Measurements from ENCODE around the gene DLEU7. TPM values are rescaled to one million over a fixed set of nuclear protein-coding genes. Genes with fewer than 3 reads are reported as not detected.

The DLEU7 gene
- total RNA-seq (2014; rRNA removed; shearing (Covaris generic)) = not detected in 2 replicates

DNA sequence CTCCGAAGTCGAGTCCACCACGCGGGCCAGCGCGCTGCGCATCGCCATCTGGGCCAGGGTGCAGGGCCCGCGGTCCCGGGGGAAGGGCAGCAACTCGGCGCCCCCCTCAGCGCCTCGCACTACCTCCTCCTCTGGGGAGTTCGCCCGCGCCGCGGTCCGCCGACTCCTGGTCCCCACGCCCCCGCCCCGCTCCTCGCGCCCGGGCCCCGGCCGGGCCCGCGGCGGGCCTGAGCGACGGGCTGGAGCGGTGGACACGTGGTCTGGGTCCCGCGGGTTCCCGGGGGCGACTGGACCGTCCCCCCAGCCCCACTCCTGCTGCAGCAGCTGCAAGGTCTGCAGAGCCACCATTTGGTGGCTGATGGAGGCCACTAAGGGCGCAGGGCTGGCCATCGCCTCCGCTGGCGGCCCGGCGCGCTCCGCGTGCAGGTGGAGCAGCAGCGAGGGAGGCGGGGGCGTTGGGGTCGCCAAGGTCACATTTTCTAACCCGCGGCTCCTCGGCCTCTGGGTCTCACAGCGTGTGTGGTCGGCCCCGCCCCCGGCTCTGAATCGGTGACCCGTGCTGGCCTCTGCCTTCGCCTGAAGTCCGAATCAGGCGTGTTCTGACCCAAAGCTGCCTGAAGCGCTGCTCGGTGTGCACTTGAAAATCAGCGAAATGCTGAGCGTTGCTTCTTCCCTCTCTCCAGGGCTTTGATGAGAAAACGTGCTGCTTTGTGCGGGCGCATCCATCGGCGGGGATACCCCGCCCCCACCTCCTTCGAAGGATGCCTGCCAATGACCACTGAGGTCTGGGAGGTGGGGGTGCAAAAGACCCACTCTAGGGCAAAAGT is at the start of gene DLEU7:
DLEU7 (minus strand) TSS at position 436 of the 827 bp plus-strand sequence; CDS start at position 390, 46 bp downstream.
- no peak for DNase-seq (ENCODE audit: low spot score)

GRCh38 chr13:50892210-50892944 is 48.9 kb upstream of the DLEU7 start:
- no peak for DNase-seq (ENCODE audit: low spot score)

- no peak for DNase-seq (ENCODE audit: low spot score)
These were observed 47.7 kb upstream of the DLEU7 start for GRCh38 chr13:50891206-50891605.

DNA sequence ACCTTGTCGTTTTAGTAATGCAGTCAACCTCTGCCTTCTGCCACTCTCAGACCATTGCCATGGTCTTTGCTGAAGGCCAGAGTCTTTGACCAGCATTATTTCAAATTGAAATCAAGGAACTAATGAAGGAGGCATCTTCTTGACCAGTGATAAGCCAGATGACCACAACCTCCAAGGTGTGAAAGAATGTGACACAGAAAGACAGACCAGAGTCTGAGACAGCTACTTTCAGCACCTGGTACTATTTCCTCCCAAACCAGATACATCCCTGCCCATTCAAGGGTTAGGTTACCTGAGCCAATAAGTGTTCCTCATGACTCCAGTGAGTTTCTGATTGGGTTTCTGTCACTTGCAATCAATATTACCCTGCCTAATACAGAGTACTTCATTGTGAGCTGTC is 45.8 kb upstream of the DLEU7 start:
- no peak for DNase-seq (ENCODE audit: low spot score)

DNA sequence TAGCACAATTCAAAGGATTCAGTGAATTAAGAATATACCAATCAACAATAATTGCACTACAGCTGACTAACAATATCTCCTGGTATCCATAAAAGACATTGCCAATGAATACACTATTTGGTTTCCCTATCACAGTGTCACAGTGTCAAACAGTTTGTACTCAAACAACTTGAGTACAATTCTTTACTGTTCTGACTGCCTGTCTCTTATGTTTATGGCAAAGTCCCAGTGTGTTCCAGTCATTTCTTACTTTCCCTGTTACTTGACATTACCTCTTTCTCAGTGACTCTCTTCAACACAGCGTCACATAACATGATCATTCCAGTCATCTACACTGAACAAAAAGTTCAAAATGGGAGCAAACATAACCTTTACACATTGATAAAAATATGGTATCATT is 44.9 kb upstream of the DLEU7 start:
- no peak for DNase-seq (ENCODE audit: low spot score)

GRCh38 chr13:50887151-50887550 is 43.7 kb upstream of the DLEU7 start:
- DNase-seq (ENCODE audit: low spot score) = no peak

GRCh38 chr13:50884265-50884664 is 40.8 kb upstream of the DLEU7 start:
- no peak for DNase-seq (ENCODE audit: low spot score)

DNA sequence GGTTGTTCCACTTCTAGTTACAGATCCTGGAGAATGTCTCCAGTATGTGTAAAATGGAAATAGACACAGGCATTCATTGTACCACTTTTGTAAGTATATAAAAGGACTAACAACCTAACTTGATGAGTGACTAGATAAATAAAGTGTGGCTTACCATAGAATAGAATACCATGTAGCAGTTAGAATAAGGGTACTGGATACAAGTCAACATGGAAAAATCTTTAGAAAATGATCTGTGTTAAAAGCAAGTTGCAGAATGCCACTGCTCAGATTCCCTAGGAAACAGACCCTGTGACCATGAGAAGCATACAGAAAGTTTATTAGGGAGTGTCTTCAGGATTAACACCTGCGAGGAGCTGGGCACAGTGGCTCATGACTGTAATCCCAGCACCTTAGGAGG is 40.2 kb upstream of the DLEU7 start:
- DNase-seq (ENCODE audit: low spot score) = no peak

DNA sequence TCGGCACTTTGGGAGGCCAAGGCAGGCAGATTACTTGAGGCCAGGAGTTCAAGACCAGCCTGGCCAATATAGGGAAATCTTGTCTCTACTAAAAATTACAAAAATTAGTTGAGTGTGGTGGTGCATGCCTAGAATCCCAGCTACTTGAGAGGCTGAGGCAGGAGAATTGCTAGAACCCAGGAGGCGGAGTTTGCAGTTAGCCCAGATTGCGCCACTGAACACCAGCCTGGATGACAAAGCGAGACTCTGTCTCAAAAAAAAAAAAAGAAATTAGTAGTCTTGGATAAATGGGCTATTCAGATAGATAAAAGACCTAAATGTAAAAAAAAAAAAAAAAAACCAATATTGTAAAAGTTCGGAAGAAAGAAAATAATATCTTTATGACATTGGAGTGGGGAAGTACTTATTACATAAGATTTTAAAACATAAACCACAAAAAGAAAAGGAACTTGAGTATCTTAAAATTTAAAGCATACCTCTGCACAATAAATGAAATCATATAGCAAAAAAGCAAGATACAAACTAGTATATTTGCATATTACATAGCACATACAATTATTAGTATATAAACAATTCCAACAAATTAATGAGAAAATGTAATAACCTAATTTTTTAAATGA is 39.4 kb upstream of the DLEU7 start:
- no peak for DNase-seq (ENCODE audit: low spot score)

- DNase-seq (ENCODE audit: low spot score) = no peak
These were observed 30.5 kb upstream of the DLEU7 start for GRCh38 chr13:50873991-50874390.

GRCh38 chr13:50873467-50873866 is 30.0 kb upstream of the DLEU7 start:
- DNase-seq (ENCODE audit: low spot score) = no peak

DNA sequence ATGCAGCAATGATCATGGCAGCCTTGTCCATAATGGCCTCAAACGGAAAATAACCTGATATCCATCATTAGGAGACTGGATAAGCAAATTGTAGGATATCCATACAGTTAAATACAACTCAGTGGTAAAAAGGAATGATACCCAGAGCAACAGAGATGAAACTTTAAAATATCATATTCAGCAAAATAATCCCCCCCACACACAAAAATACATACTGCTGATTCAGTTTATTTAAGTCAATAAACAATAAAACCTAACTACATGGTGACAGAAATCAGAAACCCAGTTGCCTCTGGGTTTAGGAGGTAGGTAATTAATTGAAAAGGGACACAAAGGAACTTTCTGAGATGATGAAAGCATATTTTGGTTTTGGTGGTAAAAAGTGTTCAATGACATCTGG is 27.9 kb upstream of the DLEU7 start:
- no peak for DNase-seq (ENCODE audit: low spot score)

DNA sequence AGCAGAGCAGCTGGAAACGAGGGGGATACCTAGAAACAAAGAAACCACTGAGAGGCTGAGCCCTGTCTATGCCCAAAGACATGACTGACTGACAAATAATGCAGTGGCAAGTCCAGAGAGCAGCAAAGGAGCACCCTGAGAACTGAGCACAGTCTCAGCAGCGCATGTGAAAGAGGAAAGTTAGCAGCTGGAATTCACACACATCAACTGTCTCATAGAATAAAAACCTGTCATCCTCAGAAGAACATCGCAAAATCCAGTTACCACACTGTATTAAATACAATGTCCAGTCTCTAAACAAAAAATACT is 24.1 kb upstream of the DLEU7 start:
- DNase-seq (ENCODE audit: low spot score) = no peak

DNA sequence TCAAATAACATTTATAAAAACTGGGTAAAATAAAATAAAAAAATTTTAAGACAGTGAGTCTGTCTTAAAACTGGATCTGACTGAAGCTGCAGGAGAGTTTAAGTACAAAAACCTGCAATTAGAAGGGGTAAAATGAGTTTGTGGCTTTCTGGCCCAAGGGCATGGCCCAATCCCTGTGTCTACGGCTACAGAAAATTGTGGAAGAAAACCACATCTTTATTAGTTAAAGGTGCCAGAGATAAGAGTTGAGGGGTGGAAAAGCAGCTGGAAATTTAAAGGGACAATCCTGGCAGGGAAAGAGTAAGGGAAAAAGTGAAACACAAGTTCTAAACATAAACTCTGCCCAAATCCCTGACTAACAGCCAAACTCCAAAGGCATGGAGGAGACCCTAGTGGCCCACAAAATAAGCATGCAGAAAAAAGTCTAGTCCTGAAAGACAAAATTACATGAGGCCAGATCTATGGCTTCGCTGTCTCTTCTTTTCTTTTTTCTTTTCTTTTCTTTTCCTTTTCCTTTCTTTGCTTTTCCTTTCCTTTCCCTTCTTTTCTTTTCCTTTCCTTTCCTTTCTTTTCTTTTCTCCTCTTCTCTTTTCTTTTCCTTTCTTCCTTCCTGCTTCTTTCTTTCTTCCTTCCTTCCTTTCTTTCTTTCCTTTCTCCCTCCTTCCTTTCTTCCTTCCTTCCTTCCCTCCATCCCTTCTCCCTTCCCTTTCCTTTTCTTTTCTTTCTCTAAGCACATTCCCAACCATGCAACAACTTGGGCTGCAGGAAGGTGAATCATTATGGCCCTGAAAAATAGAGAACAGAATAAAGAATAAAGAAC is 23.5 kb upstream of the DLEU7 start:
- DNase-seq (ENCODE audit: low spot score) = no peak

- no peak for DNase-seq (ENCODE audit: low spot score)
These were observed 21.0 kb upstream of the DLEU7 start for GRCh38 chr13:50864492-50864891.

DNA sequence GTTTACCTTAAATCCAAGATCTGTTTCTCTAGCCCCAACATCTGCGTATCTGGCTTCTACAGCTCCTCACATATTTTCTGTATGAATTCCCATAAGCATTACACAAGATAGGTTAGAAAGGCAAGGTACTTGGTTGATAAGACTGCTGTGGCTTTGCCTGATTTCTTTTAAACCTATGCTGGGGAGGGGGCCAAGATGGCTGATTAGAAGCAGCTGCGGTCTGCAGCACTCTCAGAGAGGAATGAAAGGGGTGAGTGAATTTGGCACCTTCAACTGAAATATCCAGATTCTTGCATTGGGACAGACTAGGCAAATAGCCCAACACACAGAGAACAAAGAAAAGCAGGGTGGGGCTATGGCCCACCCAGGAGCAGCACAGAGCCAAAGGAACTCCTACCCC is 12.2 kb upstream of the DLEU7 start:
- DNase-seq (ENCODE audit: low spot score) = no peak

- no peak for DNase-seq (ENCODE audit: low spot score)
These were observed 7.0 kb upstream of the DLEU7 start for GRCh38 chr13:50850445-50850844.

- DNase-seq (ENCODE audit: low spot score) = no peak
These were observed 4.0 kb upstream of the DLEU7 start for GRCh38 chr13:50847501-50847900.

GRCh38 chr13:50846861-50847475 is 3.5 kb upstream of the DLEU7 start:
- no peak for DNase-seq (ENCODE audit: low spot score)

DNA sequence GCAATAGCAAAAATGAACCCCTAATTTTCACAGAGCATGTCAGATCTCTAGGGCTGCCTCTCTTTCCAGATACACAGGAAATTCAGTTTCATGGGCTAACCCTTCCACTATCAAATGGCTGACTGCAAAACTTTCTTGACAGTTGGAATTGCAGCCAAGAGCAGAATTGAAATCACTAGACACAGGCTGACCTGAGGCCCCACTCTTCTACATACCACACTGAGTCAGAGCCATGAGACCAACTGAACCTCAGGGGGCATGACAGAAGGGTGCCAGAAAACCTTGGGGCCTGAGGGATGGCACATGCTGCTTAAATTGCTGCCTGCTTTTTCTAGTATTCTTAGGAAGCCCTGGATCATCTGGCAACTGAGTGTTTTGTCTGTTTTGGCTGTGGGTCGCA is 1.7 kb upstream of the DLEU7 start:
- no peak for DNase-seq (ENCODE audit: low spot score)

- no peak for DNase-seq (ENCODE audit: low spot score)
These were observed 788 bp upstream of the DLEU7 start for GRCh38 chr13:50844084-50844875.
